Erythroblast (primary cell): ENCODE measurements around the gene RCVRN.

Experiments used
- DNase-seq, 2 experiments: peaks; one replicate each; lab custom pipeline; 2025; lab: John Stamatoyannopoulos, UW
- GATA1 ChIP-seq: IDR thresholded peaks from 2 replicates; pipeline ENCODE4 v1.6.1; 2011; ENCODE audit warnings: low read depth, mild to moderate bottlenecking, control low read depth, low read length, moderate library complexity
- POLR2A ChIP-seq: IDR thresholded peaks from 2 replicates; pipeline ENCODE4 v1.6.1; 2011; ENCODE audit warnings: mild to moderate bottlenecking, low read length

Gene RCVRN

GRCh38 chr17:9905078-9905415 lies at the start of gene RCVRN:
TSS of gene RCVRN (minus strand) at chr17:9905271. CDS start at chr17:9905180, 91 bp downstream.
- TF ChIP-seq GATA1 (no peak), POLR2A (no peak)
- no peak for DNase-seq

GRCh38 chr17:9953492-9953891 lies 48.4 kb upstream of the RCVRN start:
- TF ChIP-seq GATA1 (no peak), POLR2A (no peak)
- DNase-seq, result no peak

GRCh38 chr17:9951803-9952202 lies 46.7 kb upstream of the RCVRN start:
- DNase-seq, result no peak
- TF ChIP-seq GATA1 (no peak), POLR2A (no peak)

GRCh38 chr17:9948928-9949327 lies 43.9 kb upstream of the RCVRN start:
- no peak for DNase-seq
- no peak for TF ChIP-seq POLR2A
- no peak for TF ChIP-seq GATA1

GRCh38 chr17:9944704-9945103 lies 39.6 kb upstream of the RCVRN start:
- no peak for DNase-seq
- TF ChIP-seq POLR2A (no peak), GATA1 (no peak)

GRCh38 chr17:9943343-9943742 lies 38.3 kb upstream of the RCVRN start:
- DNase-seq, result no peak
- TF ChIP-seq GATA1 (no peak), POLR2A (no peak)

GRCh38 chr17:9942885-9943284 lies 37.8 kb upstream of the RCVRN start:
- no peak for DNase-seq
- TF ChIP-seq POLR2A (no peak), GATA1 (no peak)

- no peak for DNase-seq
- TF ChIP-seq POLR2A (no peak), GATA1 (no peak)
Measured at GRCh38 chr17:9941305-9941704, 36.2 kb upstream of the RCVRN start.

GRCh38 chr17:9940841-9941240 lies 35.8 kb upstream of the RCVRN start:
- no peak for DNase-seq
- no peak for TF ChIP-seq POLR2A

GRCh38 chr17:9938764-9939163 lies 33.7 kb upstream of the RCVRN start:
- no peak for TF ChIP-seq POLR2A
- TF ChIP-seq GATA1, result no peak
- DNase-seq, result no peak

GRCh38 chr17:9937901-9938300 lies 32.8 kb upstream of the RCVRN start:
- no peak for DNase-seq
- TF ChIP-seq GATA1, result no peak
- no peak for TF ChIP-seq POLR2A

GRCh38 chr17:9937241-9937761 lies 32.2 kb upstream of the RCVRN start:
- no peak for TF ChIP-seq POLR2A
- TF ChIP-seq GATA1, result no peak
- no peak for DNase-seq

GRCh38 chr17:9936095-9936494 lies 31.0 kb upstream of the RCVRN start:
- DNase-seq, result no peak
- TF ChIP-seq POLR2A (no peak), GATA1 (no peak)

GRCh38 chr17:9935408-9935807 lies 30.3 kb upstream of the RCVRN start:
- TF ChIP-seq GATA1, result no peak
- no peak for TF ChIP-seq POLR2A
- no peak for DNase-seq

GRCh38 chr17:9934331-9934730 lies 29.3 kb upstream of the RCVRN start:
- no peak for DNase-seq
- no peak for TF ChIP-seq GATA1
- TF ChIP-seq POLR2A, result no peak
